HL-60 (cell line): ENCODE results near the gene TUBG1.

Experiments
- POLR2AphosphoS5 ChIP-seq: IDR thresholded peaks from 2 replicates; pipeline ENCODE4 v1.6.1; 2012; ENCODE audit warnings: low read depth
- TF ChIP-seq, protein P1 (sequence below): IDR thresholded peaks from one replicate; pipeline ENCODE4 v1.5.1; 2011; ENCODE audit warnings: low read length, control low read depth, inconsistent platforms; ENCODE audit not compliant: insufficient read depth

DNA sequence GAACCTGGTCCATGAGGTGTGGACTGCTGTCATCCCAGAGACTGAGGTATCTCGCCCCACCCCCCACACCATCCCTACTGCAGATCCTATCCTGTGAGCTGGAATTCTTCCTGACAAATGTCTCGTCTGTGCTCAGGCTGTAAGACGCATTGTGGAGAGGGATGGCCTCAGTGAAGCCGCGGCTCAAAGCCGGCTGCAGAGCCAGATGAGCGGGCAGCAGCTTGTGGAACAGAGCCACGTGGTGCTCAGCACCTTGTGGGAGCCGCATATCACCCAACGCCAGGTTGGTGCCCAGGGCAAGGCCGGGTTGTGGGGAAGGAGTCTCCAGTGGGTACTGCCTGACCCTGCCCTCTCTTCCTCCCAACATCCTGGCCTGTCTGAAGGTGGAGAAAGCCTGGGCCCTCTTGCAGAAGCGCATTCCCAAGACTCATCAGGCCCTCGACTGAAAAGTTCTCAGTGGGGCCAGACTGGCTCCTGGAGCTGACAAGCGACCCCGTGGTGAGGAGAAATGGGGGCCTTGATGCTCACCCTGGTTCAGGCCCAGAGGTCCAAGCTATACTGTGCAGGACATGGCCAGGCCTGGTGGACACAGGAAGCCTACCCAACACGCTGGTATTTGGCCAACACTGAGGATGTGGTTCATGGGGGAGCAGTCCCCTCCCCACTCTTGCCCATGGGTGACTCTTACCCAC is 43.8 kb upstream of the TUBG1 start:
- TF ChIP-seq, protein P1, sequence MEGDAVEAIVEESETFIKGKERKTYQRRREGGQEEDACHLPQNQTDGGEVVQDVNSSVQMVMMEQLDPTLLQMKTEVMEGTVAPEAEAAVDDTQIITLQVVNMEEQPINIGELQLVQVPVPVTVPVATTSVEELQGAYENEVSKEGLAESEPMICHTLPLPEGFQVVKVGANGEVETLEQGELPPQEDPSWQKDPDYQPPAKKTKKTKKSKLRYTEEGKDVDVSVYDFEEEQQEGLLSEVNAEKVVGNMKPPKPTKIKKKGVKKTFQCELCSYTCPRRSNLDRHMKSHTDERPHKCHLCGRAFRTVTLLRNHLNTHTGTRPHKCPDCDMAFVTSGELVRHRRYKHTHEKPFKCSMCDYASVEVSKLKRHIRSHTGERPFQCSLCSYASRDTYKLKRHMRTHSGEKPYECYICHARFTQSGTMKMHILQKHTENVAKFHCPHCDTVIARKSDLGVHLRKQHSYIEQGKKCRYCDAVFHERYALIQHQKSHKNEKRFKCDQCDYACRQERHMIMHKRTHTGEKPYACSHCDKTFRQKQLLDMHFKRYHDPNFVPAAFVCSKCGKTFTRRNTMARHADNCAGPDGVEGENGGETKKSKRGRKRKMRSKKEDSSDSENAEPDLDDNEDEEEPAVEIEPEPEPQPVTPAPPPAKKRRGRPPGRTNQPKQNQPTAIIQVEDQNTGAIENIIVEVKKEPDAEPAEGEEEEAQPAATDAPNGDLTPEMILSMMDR: no peak
- no peak for TF ChIP-seq POLR2AphosphoS5
